Erythroblast (primary cell): ENCODE results near the gene RNLS.

Experiments used
- DNase-seq, 2 experiments: peaks; one replicate each; lab custom pipeline; 2025; lab: John Stamatoyannopoulos, UW
- GATA1 ChIP-seq: IDR thresholded peaks from 2 replicates; pipeline ENCODE4 v1.6.1; 2011; ENCODE audit warnings: low read depth, mild to moderate bottlenecking, control low read depth, low read length, moderate library complexity
- POLR2A ChIP-seq: IDR thresholded peaks from 2 replicates; pipeline ENCODE4 v1.6.1; 2011; ENCODE audit warnings: mild to moderate bottlenecking, low read length

The RNLS gene

DNA sequence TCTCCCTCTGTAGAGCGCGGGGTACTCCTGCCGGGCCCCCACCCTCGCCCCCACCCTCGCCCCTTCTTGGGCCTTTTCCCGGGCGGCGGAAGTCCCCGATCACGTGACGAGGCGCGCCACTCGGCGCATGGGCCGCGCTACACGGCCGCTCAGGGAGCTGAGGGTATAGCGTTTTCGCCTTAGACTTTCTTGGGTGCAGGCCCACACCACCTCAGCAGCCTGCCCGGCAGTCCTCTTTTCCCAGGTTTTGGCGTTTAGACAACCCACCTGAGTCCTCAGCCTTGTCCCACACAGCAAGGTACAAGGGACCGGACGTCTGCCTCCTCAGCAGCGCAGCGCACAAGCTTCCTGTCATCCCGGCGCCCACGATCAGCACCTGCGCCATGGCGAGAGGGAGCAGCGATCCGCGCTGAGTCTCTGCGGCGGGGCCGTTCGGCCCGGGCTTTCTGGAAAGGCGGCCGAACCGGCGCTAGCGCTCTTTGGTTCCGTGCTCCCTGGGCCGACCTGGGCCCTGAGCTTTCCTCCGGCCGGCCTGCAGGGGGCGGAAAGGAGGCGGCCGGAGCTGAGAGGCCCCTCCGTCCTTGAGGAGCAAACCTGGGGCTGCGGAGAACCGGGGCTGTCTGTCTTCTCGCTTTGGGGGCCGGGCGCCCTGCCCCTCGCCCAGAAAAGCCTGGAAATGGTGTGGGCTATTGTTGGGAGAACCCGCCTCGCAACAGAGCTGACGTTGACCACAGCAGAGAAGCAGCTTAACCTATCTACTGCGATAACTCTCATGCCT, at the start of gene RNLS:
Gene RNLS (minus strand): TSS at position 513 of the 778 bp plus-strand sequence.
- TF ChIP-seq POLR2A (peak; percentile 49), GATA1 (no peak)
- DNase-seq, result peak; percentile 77 to 78

DNA sequence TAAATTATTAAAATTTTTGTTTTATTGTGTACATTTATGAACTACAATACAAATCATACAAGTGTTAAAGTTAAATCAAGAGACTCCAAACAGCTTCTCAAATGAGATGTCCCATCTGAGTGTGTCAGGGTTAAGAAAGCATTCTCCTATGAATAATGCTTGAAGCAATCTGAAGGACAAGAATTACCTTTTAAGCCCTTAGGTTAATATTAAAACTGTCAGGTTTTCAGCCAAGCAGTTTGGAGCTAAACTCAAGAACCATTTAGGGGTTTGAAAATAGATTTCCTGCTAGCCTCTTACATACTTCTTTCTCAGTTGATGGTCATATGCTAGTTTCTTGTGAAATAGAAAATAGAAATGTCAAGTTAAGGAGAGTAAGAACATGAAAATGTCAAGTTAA, 41.7 kb upstream of the RNLS start:
- TF ChIP-seq POLR2A (no peak), GATA1 (no peak)
- no peak for DNase-seq

DNA sequence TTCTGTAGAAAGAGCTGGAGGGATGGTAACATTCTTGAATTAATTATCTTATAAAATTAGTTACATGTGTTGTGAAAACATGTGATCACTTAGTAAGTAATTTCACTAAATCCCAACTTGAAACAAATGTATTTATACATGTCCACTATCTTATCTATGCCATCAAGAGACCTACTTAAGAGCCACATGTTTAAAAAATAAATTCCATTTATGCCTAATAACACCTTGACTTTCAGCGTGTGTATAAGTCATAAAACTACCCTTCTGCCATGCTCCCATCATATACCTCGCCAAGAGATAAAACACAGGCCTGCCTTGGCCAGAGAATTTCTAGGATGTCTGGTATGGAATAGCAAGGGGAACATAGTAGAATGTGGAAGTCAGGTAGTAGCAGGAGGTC, 40.7 kb upstream of the RNLS start:
- DNase-seq, result no peak
- no peak for TF ChIP-seq POLR2A
- no peak for TF ChIP-seq GATA1

DNA sequence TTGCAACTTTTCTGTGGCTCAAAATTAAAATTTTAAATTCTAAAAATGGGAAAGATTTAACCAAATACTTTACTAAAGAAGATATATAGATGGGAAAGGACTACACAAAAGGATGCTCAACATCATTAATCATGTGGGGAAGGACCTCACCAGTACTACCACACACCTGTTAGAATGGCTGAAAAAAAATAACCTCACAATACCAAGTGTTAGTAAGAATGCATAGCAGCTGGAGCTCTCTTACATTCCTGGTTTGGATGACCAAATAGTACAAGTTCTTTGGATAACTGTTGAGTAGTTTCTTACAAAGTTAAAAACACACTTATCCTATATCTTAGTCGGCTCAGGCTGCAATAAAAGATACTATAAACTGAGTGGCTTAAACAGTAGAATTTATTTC, 37.3 kb upstream of the RNLS start:
- TF ChIP-seq GATA1 (no peak), POLR2A (no peak)
- no peak for DNase-seq

DNA sequence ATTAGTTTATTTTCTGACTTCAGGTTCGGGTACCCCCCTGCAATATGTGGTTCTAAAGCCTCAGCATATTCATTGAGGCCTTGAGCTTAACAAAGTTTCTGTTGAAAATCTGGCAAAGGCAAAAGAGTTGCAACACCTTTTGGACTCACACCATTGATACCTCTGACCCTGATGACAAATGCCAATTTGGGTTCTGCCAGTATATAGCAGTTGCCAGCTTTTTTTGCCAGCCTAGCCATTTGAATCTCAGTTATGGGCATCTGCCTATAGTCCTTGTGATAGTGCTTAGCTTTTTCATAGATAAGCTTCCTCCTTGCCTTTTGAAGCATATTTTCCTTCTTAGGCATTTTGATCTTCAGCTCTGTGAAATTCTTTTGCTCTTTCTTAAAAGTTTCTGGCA, 35.4 kb upstream of the RNLS start:
- TF ChIP-seq GATA1 (no peak), POLR2A (no peak)
- DNase-seq, result no peak

DNA sequence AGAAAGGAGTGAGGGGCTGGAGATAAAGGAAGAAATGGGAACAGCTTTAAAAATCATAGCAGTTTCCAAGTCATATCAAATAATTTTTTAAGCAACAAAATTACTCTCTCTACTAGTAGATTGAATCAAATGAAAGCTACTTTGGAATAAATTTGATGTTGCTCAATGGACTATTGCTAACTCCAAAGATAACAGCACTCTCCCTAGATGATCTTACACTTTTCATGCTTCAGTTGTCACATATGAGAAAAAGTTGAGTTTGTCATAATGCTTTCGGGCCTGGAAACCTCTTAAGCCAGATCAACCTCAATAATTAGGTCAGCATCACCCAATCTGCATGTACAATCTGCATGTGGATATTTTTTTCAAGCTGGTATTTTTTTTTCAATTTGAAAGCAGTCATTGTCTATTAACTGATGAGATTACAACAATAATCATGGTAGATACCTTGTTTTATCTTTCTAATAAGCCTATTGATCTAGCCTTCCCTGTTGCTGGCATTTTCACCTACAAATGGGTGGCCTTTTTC, 34.7 kb upstream of the RNLS start:
- TF ChIP-seq GATA1 (no peak), POLR2A (no peak)

DNA sequence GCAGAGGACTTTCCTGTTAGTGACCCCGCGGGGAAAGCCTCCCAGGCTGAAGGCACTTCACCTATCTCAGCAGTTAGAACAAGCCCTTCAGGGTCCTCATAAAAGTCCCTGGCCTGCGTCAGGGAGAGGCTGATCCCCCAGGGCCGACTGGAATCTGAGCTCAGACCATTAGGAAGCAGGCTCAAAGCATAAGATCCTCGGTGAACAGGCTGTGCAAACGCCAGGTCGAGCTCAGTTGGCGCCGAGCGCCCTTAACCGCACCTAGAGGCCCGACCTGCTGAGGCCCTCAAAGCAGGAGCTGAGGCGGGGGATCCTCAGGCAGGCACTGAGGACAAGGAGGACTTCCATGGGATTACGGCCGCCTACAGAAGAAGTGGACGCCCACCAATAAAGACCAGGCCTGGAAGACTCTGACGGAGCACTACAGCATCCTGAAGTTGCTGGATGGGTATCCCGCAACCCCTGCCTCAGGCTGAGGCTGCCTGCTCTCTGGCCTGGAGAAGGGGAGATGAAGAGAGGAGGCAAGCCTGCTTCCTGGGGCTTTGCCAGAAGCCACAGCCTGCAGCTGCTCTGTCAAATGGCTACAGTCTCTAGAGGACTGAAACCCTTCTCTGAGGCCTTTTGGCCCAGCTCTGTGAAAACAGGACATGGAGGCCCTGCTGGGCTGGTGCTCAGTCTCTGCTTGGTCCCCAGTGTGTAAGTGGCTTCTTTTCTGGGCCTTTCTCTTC, 33.3 kb upstream of the RNLS start:
- TF ChIP-seq POLR2A, result no peak
- no peak for TF ChIP-seq GATA1

More for the DNA sequence above, 34.7 kb upstream of the RNLS start:
- DNase-seq, result no peak

DNA sequence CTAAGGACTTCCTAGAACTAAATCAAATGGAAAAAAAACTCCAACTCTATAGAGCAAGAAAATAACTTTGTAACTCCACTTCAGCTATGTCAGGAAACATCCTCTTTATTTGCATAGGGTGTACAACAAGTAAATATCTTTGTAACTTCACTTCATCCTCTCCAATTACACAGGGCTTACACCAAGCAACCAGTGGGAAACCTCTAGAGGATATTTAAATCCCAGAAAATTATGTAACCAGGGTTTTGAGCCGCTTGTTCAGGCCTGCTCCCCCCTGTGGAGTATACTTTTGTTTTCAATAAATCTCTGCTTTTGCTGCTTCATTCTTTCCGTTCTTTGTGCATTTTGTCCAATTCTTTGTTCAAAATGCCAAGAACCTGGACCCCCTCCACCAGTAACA, 25.7 kb upstream of the RNLS start:
- DNase-seq, result no peak

More for the DNA sequence above, 33.3 kb upstream of the RNLS start:
- no peak for DNase-seq

DNA sequence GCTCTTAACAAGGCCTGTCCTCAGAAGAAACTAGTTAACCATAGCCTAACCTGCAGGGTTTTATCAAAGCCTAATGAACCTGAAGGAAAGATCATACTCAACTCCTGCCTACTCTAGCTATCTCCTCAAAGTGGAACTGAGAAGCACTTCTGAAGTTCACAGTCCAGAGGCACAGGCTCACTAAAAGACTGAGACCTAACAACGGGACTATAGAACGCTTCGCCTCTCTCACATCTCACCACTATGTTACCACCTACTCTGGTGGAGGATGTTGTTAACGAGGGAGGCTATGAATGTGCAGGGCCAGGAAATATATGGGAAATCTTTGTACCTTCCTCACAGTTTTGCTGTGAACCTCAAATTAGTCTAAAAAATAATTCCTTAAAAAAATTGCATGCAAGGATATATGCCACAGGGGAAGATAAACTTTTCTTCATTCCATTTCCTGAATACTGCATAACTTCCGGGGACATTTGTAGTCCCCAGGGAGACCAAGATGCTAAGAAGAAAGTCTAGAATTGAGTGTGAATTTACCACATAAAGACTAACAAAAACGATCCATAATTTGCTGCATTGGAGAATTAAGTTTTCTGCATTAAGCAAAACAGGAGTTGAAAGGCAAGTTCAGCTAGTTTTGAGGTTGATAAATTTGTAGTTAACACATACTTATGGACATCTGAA, 25.1 kb upstream of the RNLS start:
- no peak for DNase-seq
- TF ChIP-seq POLR2A (no peak), GATA1 (no peak)

More for the DNA sequence above, 25.7 kb upstream of the RNLS start:
- TF ChIP-seq GATA1 (no peak), POLR2A (no peak)

DNA sequence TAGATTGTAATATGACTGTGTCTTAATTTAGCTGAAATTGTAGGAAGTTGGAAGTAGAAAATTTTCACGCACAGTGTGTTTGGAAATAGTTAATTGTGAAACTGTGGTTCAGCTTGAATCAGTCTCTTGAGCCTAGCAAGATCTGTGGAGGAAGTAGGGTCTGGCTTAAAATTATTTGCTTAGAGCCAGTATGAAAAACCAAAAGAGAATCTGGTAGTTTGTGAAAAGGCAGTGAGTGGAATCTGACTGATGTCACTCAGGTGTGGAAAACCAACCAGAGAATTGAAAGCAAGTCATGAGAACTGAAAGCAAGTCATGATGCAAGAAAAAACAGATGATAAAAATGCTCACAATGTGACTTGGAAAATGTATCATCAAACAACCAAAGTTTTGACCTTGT, 14.9 kb upstream of the RNLS start:
- DNase-seq, result no peak
- TF ChIP-seq POLR2A (no peak), GATA1 (no peak)

DNA sequence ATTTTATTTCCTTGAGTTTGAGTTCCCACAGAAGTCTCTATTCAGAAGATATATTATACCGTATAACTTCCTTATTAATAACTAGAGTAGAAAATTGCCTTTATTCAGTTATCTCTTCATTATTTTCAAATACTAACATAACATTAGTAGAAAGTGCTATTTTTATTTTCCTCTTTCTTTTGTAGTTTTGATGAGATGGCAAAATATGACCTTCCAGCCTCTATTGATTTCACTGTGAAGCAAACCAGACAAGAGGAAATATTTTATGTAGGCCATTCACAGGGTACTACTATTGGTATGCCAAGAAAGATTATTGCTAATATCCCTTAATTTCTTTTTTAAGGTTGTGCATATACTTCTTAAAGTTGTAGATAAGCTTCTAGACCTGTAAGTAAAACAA, 11.4 kb upstream of the RNLS start:
- no peak for DNase-seq
- TF ChIP-seq POLR2A (no peak), GATA1 (no peak)

DNA sequence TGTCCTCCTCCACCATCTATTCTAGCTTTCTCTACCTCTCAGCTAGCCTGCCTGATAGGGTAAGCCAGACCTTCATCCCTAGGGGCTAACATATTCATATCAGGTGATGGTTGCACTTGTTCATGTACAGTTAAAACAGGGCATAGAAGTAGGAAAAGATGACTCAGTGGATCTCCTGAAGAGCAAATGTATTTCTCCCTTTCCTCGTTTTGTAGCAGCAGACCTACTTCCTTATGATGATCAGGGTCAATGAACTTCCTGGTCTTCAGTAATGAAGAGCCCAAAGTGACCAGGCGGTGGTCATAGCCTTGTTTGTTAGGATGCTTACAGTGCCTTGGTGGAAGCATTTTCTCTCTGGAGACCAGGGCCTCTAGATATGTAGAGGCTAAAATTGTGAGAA, 9.8 kb upstream of the RNLS start:
- TF ChIP-seq GATA1, result no peak
- TF ChIP-seq POLR2A, result no peak
- DNase-seq, result no peak

DNA sequence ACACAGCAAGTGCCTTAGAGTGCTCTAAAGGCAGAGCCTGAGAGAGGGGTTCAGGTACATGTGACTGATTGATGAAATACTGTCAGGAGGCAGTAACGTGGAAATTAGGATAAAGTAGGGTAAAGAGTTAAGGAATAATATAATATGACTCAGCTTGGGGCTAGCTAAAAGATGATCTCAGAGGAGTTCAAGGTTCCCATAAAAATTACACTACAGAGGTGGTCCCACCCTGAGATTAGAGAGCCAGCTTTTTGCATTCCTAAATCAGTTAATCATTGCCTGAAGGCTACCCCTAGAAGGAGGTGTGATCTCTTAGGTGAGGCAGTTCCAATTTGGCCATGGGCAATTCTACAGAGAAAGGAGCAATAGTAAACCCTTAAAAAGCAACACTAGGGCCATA, 9.3 kb upstream of the RNLS start:
- no peak for TF ChIP-seq POLR2A
- TF ChIP-seq GATA1, result no peak
- no peak for DNase-seq
